Psoas muscle (tissue), 8 donors: ENCODE measurements around the gene PTTG1IP. TPM values are rescaled to one million over a fixed set of nuclear protein-coding genes. Genes with fewer than 3 reads are reported as not detected.

Experiments used
- ATAC-seq, 4 donors: fragments of 200-7000 bp; cut with Tn5 transposase; one replicate each; pipeline ENCODE4 v1.9.1; 2020; ENCODE audit warnings: moderate library complexity in 3 of 4, mild to moderate bottlenecking in 2 of 4
- DNase-seq, 2 donors: peaks; one replicate each; pipeline ENCODE4 v3.0.0-alpha.2; 2020
- H3K27ac ChIP-seq: fragments of 200-600 bp; one replicate; pipeline ENCODE4 v1.8.0; 2022
- H3K27me3 ChIP-seq, 3 donors: fragments of 200-600 bp in 1 of 3; one replicate each; pipeline versions ENCODE4 v1.6.1 to v1.8.0; 2013 to 2022; ENCODE audit warnings: low read length in 2 of 3, mild to moderate bottlenecking in 2 of 3, moderate library complexity in 1 of 3; ENCODE audit not compliant: insufficient read depth in 3 of 3
- H3K36me3 ChIP-seq, 2 donors: fragments of 200-600 bp in 1 of 2; one replicate each; pipeline versions ENCODE4 v1.6.1 to v1.8.0; 2013 to 2022; ENCODE audit warnings: low read depth in 1 of 2, mild to moderate bottlenecking in 1 of 2, moderate library complexity in 1 of 2; ENCODE audit not compliant: insufficient read depth in 1 of 2
- H3K4me1 ChIP-seq: fragments of 200-600 bp; one replicate; pipeline ENCODE4 v1.8.0; 2022
- H3K4me3 ChIP-seq: fragments of 200-600 bp; one replicate; pipeline ENCODE4 v1.8.0; 2022; ENCODE audit warnings: mild to moderate bottlenecking
- H3K9me3 ChIP-seq: fragments of 200-600 bp; one replicate; pipeline ENCODE4 v1.8.0; 2022
- CTCF ChIP-seq: fragments of 200-600 bp; IDR thresholded peaks from one replicate; pipeline ENCODE4 v1.8.0; 2022; ENCODE audit warnings: antibody characterized with exemption
- WGBS, 3 donors: extraction: QIAGEN DNeasy Blood & Tissue Kit; methylation state at CpG; one replicate each; pipeline versions ENCODE4 v1.1.6 to v1.1.7; 2013; 5-methylcytosine and 5-hydroxymethylcytosine counted together
- intact Hi-C, 2 donors: fragments of 100-400 bp; cut with DNase I; formaldehyde crosslinking; loops; one replicate each; pipeline versions ENCODE4 v1.11.0 to v1.14.2; 2022
- polyA plus RNA-seq, 3 donors: library from polyadenylated mRNA; stranded (reverse); fragments of 200-250 nt; gene quantifications; one replicate each; pipeline ENCODE4 v1.2.3, GENCODE V29; 2013
- total RNA-seq, 4 donors: library from RNA; stranded (reverse); fragmentation: NEBNext Ultra II Directional in 2 of 4; extraction: Animal tissue kit (Norgen Biotek cat#: 25700) in 2 of 4; gene quantifications; one replicate each; pipeline versions ENCODE4 v1.2.1 to v1.2.4, GENCODE V29; 2021 to 2023
- donor health status: healthy with polysubstance abuse.
- donor health status: DM: no; HTN: no; CAD: no; lungs with moderate emphysema.
- donor health status: Bipolar disorder and iron deficiency.
- donor health status: healthy.
- donor health status: DM: yes; HTN: yes; CAD: no.
- donor health status: DM: no; HTN: no; CAD: no.
- donor health status: DM: no; HTN: no; CAD: no.
- donor health status: DM: yes; HTN: yes; CAD: no.

The PTTG1IP gene
- total and polyA plus RNA-seq, 7 donors: 49.6 to 108 (median 68.3) TPM

- WGBS, 3 donors: 82 to 88% (median 84%) methylated on average over 20 to 24 of the region's 24 CpGs
- Histone ChIP-seq H3K27me3 (peaks cover 0 to 17% (median 4%) of the 10 kb centered on the region in 3 donors), H3K27ac (no peak overlapping the region), H3K4me3 (no peak overlapping the region), H3K9me3 (no peaks in the 10 kb centered on the region), H3K36me3 (no peaks in the 10 kb centered on the region), H3K4me1 (no peaks in the 10 kb centered on the region)
- ATAC-seq: no peak
- no peak for TF ChIP-seq CTCF
- DNase-seq: peak in 1 of 2 donors; percentile 34
- intact Hi-C loops: no loop called here
Observed at GRCh38 chr21:44887807-44888580, 14.5 kb upstream of the PTTG1IP start.

GRCh38 chr21:44887126-44887806 is 13.8 kb upstream of the PTTG1IP start:
- peak in 1 of 2 donors; percentile 17 for DNase-seq
- 83 to 88% (median 87%) methylated on average over 11 of the region's 11 CpGs for WGBS, 3 donors
- TF ChIP-seq CTCF: no peak
- Histone ChIP-seq H3K4me1 (no peaks in the 10 kb centered on the region), H3K9me3 (no peaks in the 10 kb centered on the region), H3K4me3 (no peak overlapping the region), H3K27me3 (peaks cover 0 to 17% (median 4%) of the 10 kb centered on the region in 3 donors), H3K36me3 (no peaks in the 10 kb centered on the region), H3K27ac (no peak overlapping the region)
- intact Hi-C loops: no loop called here
- ATAC-seq: no peak

GRCh38 chr21:44886113-44887075 is 12.9 kb upstream of the PTTG1IP start:
- no peaks in the 10 kb centered on the region for H3K36me3 ChIP-seq
- no peak for TF ChIP-seq CTCF

GRCh38 chr21:44885615-44886014 is 12.1 kb upstream of the PTTG1IP start:
- ATAC-seq (no peak), DNase-seq (peak in 1 of 2 donors; percentile 24)
- H3K27me3 ChIP-seq: peaks cover 0 to 5% (median 4%) of the 10 kb centered on the region in 3 donors
- no peak for TF ChIP-seq CTCF
- H3K4me1 ChIP-seq: no peaks in the 10 kb centered on the region
- H3K36me3 ChIP-seq: no peaks in the 10 kb centered on the region
- no peak overlapping the region for H3K4me3 ChIP-seq
- no peak overlapping the region for H3K27ac ChIP-seq
- intact Hi-C loops: no loop called here
- no peaks in the 10 kb centered on the region for H3K9me3 ChIP-seq
- WGBS, 3 donors: 78 to 85% (median 83%) methylated on average over 10 to 11 of the region's 11 CpGs

More at GRCh38 chr21:44886113-44887075, 12.9 kb upstream of the PTTG1IP start:
- H3K27ac ChIP-seq: no peak overlapping the region
- no peak for ATAC-seq
- WGBS, 3 donors: 87 to 89% (median 89%) methylated on average over 38 to 44 of the region's 44 CpGs
- intact Hi-C loops: no loop called here
- H3K27me3 ChIP-seq: peaks cover 0 to 12% (median 4%) of the 10 kb centered on the region in 3 donors
- no peaks in the 10 kb centered on the region for H3K9me3 ChIP-seq
- no peaks in the 10 kb centered on the region for H3K4me1 ChIP-seq
- H3K4me3 ChIP-seq: no peak overlapping the region
- DNase-seq: peak in 1 of 2 donors; percentile 40
